Stimulated activated naive CD8-positive, alpha-beta T cell treated with anti-CD3 and anti-CD28 coated beads, Interleukin-15, Interleukin-2, amounts not matched to agents 100 ng/mL and 50 ng/mL, for 24 hours (primary cell): ENCODE data around the gene AXIN2.

ENCODE experiments used
- H3K27ac Mint-ChIP-seq: one replicate; pipeline ENCODE4 v1.8.0; 2021; ENCODE audit warnings: mild to moderate bottlenecking, mixed read lengths
- H3K27me3 Mint-ChIP-seq: one replicate; pipeline ENCODE4 v1.8.0; 2021; ENCODE audit warnings: mixed read lengths
- H3K36me3 Mint-ChIP-seq: one replicate; pipeline ENCODE4 v1.8.0; 2021; ENCODE audit warnings: low read depth, mixed read lengths
- H3K4me1 Mint-ChIP-seq: one replicate; pipeline ENCODE4 v1.8.0; 2021; ENCODE audit warnings: low read depth, mixed read lengths
- H3K4me3 Mint-ChIP-seq: one replicate; pipeline ENCODE4 v1.8.0; 2021; ENCODE audit warnings: mild to moderate bottlenecking, mixed read lengths
- H3K9me3 Mint-ChIP-seq: one replicate; pipeline ENCODE4 v1.8.0; 2021; ENCODE audit warnings: mixed read lengths

Gene AXIN2

DNA sequence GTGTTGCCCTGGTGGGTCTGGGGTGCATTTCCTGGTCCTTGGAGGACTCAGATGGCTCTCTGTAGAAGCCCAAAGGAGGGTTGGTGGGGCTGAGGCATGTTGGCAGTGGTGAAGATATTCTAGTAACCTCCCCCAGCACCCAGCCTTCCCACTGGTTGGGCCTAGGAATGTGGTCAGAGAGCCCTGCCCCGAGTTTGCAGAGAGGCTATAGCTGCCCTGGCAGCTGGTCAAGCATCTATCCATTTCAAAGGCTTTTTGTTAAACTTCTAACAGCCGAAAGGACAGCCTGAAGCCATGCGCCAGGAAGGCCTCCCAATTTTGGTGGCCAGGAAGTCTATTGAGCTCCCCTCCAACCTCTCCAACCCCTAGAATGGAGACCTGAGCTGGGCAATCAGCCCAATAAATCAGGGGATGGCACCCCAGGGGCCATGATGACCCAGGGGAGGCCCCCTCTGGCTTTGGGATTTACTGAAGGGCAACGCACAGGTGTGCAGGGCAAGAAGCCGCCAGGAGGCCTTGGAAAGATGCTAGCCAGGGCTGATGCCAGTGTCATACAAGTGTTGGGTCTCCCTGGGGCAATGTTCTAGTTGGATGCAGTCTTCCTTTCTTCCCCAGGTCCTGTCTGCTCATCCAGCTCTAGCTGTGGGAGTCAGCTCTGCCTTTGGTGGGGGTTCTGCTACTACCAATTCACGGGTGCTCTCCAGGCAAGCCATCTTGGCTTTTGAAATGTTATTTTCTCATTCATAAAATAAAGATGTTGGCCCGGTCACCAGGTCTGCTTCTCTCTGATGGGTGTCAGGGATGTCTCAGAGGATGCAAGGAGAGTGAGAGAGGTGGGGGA is 30.9 kb upstream of the AXIN2 start:
- peaks cover 33% of the 10 kb centered on the region for H3K4me1 Mint-ChIP-seq
- no peak overlapping the region for H3K27ac Mint-ChIP-seq
- H3K4me3 Mint-ChIP-seq, result no peak overlapping the region
- no peaks in the 10 kb centered on the region for H3K9me3 Mint-ChIP-seq
- no peaks in the 10 kb centered on the region for H3K36me3 Mint-ChIP-seq
- H3K27me3 Mint-ChIP-seq, result peaks cover 12% of the 10 kb centered on the region

DNA sequence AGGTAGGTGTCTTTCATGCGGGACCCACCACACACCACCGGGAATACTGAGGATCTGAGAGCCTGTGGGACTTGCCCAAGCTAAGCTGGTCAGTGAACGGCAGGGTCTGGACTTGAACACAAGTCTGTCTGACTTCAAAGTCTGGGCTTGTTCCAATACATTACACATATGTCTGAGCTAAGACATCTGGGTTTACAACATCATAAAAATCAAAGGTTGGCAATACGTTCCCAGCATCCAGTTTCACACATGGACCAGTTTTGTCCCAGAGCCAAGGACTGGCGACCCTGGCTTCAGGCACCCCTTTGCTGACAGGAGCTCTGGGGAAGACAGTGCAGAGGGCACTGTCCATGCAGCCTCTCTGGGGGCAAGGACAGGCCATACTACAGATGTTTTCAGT is 27.9 kb upstream of the AXIN2 start:
- H3K36me3 Mint-ChIP-seq, result no peaks in the 10 kb centered on the region

DNA sequence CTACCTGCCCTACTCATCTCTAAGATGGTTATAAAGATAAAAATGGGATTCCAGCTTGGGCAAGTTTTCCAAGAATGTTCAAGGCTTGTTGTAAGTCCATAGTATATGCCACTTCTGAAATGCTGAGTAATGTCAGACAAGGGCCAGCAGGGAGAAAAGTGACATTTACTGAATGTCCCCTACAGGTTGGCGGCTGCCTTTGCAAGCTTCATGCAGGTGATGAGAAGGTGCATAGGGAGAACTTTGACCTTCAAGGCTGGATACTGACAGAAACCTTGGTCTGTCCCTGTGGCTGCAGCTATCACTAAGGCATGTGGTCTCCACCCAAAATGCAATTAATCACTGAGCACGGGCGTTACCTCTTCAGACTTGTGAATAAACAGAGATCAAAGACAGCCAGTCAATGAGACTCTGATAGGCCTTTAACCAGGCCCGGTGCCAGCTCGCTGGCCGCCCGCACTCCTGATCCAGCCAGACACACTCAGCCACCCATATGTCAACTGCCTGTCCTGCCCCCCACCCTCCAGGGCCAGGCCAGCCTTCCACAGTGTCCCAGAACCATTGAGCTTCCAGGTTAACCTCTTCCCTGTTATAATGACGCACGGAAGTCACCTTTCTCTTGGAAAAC is 26.8 kb upstream of the AXIN2 start:
- peaks cover 4% of the 10 kb centered on the region for H3K27me3 Mint-ChIP-seq
- no peaks in the 10 kb centered on the region for H3K36me3 Mint-ChIP-seq
- no peak overlapping the region for H3K27ac Mint-ChIP-seq
- no peaks in the 10 kb centered on the region for H3K9me3 Mint-ChIP-seq
- peaks cover 33% of the 10 kb centered on the region for H3K4me1 Mint-ChIP-seq
- no peak overlapping the region for H3K4me3 Mint-ChIP-seq

More for the DNA sequence above, 27.9 kb upstream of the AXIN2 start:
- no peak overlapping the region for H3K27ac Mint-ChIP-seq
- H3K9me3 Mint-ChIP-seq, result no peaks in the 10 kb centered on the region
- peaks cover 12% of the 10 kb centered on the region for H3K27me3 Mint-ChIP-seq
- H3K4me3 Mint-ChIP-seq, result no peak overlapping the region
- peaks cover 38% of the 10 kb centered on the region for H3K4me1 Mint-ChIP-seq

DNA sequence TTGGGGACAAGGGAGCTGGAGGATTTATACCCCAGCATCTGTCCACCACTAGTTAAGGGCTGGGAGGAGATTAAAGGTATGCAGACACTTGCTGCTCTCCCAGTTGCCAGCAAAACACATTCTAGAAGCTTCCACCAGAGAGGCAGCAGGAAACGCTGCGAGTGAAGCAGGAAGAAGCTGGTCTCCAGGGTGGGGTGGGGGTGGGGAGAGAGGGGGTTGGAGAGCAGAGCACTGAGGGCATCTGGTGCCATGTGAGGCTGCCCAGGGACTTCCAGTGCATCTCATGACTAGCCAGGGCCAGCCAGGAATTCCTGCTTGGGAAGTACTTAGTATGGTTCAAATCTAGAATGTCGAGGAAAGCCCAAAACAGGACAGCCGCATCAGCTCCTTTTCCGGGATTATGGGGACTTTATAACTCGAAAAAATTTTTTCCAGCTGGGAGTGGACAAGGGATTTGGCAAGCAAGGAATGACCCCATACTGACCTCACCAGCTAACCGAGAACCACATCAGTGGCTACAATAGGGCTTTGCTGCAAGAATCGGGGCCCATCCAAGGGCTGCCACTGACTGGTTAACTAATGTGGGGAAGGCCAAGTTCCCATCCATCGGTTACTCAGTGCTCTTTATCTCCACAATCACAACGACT is 26.2 kb upstream of the AXIN2 start:
- no peak overlapping the region for H3K4me3 Mint-ChIP-seq
- no peaks in the 10 kb centered on the region for H3K27me3 Mint-ChIP-seq
- no peaks in the 10 kb centered on the region for H3K36me3 Mint-ChIP-seq
- H3K27ac Mint-ChIP-seq, result no peak overlapping the region
- H3K4me1 Mint-ChIP-seq, result peaks cover 27% of the 10 kb centered on the region
- no peaks in the 10 kb centered on the region for H3K9me3 Mint-ChIP-seq

DNA sequence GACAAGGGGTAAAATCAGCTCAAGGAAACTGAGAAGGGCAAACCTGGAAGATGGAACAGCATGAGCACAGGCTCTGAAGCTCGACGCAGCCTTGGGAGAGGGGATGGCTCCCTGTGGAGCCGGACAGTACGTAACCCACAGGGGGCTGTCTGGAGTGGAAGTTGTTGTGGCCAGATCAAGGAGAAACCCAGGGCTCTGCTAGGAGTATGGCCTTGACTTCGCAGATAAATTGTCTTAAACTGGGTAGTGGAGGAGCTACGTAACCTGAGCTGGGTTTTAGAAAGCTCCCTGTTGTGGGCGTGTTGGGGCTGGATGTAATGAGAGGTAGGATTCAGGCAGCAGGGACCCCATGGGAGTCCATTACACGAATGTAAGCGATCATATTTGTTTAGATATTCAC is 25.5 kb upstream of the AXIN2 start:
- Mint-ChIP-seq H3K36me3 (no peaks in the 10 kb centered on the region), H3K27me3 (no peaks in the 10 kb centered on the region), H3K4me1 (peaks cover 25% of the 10 kb centered on the region), H3K27ac (no peak overlapping the region), H3K9me3 (no peaks in the 10 kb centered on the region), H3K4me3 (no peak overlapping the region)

DNA sequence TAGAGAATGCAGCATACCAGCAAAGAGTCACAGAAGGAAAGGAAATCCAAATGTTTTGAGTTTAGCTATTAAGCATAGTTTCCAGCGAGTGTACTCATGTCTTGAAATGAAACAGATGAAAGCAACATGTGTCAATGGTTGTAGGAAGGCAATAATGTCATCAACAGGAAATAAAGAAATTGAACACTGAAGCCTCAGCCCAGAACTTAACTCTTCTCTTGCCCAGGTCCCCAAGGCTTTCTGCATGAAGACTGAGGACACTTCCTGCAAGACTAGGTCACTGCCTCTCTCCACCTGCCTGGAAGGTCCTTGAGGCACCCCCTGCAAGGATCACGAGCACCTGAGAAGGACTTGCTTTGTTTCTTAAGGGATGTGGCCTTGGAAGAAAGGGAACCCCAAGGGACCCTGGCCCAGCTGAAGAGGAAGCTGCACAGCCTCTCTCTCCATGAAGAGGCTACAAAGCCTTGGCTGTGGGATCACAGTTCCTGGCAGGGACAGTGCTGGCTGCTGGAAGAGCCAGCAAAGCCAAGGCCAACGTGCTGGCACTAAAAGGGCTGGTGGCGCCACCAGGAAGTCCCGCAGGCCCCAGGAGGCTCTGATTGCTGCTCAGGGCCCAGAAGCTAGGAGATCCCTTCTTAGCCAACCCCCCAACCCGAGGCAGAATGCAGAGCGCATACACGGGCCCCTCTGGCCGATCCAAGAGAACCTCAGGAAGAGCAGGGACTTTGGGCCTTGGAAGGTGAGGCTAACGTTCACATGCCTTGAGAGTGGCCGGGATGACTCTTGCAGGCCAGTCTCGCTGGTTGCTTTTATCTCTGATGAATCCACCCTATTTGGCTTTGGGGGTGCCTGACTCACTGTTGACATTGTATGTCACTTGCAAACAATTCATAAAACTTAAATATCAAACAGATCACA is 23.4 kb upstream of the AXIN2 start:
- H3K4me3 Mint-ChIP-seq, result no peak overlapping the region
- H3K36me3 Mint-ChIP-seq, result no peaks in the 10 kb centered on the region
- H3K9me3 Mint-ChIP-seq, result no peaks in the 10 kb centered on the region
- H3K4me1 Mint-ChIP-seq, result peaks cover 25% of the 10 kb centered on the region
- no peak overlapping the region for H3K27ac Mint-ChIP-seq
- H3K27me3 Mint-ChIP-seq, result no peaks in the 10 kb centered on the region

DNA sequence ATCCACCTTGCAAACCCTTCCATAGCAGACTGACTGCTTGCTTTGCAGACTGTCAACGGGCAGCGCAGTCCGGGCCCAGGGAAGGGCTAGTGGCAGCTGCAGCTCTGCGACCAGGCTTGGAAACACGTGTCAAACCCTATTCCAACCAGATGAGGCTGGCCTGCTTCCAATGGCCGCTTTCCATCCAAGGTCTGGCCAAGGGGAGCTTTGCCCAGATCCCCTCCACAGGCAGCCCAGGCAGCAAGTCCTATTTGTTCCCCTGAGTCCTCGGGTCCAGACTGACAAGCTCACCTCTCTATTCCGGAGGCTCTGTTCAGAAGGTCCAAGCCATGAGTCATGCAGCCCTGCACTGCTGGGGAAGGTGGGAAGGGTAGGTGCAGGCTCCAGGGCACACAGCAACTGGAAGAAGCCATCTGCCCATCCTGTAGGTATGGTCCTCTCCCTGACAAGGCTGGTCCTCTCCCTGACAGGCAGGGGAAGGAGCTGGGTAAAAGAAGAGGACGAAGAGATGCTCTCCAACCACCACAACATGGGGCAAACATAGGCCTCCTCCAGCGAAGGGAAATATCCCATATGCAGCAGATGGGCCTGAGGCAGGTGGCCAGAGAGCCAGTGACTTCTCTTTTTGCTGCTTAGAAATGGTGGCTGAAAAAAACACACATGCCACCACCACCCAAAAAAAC is 22.6 kb upstream of the AXIN2 start:
- Mint-ChIP-seq H3K27me3 (no peaks in the 10 kb centered on the region), H3K4me1 (peaks cover 25% of the 10 kb centered on the region), H3K9me3 (no peaks in the 10 kb centered on the region), H3K4me3 (no peak overlapping the region), H3K36me3 (no peaks in the 10 kb centered on the region), H3K27ac (no peak overlapping the region)

DNA sequence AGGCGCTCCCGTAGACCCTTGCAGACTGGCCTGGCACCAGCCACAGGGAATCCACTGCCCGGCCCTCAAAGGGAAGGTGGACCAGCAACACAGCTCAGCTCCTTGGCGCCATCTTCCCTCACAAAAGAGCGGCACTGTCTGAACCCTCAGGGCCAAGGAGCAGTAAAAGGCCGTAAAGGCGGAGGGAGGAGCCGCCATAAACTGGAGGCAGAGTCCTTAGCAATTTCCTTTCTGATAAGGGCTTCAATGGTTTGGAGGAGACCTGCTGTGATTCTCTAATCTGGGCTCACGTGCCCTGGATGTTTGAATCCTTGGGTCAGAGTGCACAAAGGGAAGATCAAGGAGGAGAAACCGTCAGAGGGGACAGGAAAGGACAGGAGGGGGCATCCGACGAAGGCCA is 15.5 kb upstream of the AXIN2 start:
- Mint-ChIP-seq H3K4me1 (no peaks in the 10 kb centered on the region), H3K27me3 (no peaks in the 10 kb centered on the region), H3K36me3 (no peaks in the 10 kb centered on the region), H3K9me3 (no peaks in the 10 kb centered on the region), H3K27ac (no peak overlapping the region), H3K4me3 (no peak overlapping the region)

DNA sequence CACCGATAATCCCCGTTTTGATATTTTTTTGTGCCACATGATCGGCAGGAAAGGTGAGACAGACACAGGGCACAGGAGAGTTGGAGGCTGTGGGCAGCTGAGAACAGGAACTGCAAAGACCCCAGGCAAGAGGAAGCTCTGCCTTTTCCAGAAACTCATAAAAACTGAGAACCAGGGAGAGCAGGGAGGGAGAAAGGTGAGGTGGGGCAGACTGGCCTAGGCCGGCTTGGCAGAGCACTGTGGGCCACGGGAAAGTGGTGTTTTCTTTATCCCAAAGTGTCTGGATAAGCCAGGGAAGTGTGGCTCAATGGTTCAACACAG is 11.8 kb upstream of the AXIN2 start:
- Mint-ChIP-seq H3K36me3 (no peaks in the 10 kb centered on the region), H3K4me1 (peaks cover 7% of the 10 kb centered on the region), H3K9me3 (no peaks in the 10 kb centered on the region), H3K4me3 (no peak overlapping the region), H3K27ac (no peak overlapping the region), H3K27me3 (no peaks in the 10 kb centered on the region)

DNA sequence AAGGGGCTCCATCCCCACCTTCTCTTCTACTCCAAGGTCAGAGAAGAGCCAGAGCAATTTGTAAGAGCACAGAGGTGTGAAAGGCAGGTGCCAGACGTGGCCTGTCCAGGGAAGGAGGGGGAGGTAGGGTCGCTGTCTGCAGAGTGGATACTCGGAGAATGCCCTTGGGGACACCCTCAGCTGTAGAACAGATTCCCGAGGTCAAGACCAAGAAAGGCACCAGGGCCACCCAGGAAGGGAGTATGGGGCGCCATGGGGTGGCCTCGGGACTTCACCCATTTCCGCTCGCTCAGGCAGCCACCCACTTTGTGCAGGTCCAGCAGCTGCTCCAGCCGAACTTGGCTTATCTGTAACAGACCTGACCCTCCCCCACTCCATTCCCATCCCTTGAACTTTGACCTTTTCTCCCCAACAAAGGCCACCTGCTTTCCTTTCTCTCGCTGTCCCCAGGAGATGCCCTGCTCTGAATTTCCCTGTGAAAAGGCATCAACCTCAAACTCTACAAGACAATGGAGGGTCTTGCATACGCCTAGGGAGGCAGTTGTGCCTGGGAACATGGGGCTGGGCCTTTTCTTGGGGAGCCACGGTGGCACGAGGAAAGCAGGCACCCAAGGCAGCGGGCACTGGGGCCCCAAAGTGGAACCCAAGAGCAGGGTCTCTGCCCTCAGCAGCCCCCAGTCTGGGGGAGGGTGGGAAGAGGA is 11.3 kb upstream of the AXIN2 start:
- Mint-ChIP-seq H3K4me3 (no peak overlapping the region), H3K36me3 (no peaks in the 10 kb centered on the region), H3K27me3 (no peaks in the 10 kb centered on the region), H3K27ac (no peak overlapping the region), H3K4me1 (peaks cover 9% of the 10 kb centered on the region), H3K9me3 (no peaks in the 10 kb centered on the region)

DNA sequence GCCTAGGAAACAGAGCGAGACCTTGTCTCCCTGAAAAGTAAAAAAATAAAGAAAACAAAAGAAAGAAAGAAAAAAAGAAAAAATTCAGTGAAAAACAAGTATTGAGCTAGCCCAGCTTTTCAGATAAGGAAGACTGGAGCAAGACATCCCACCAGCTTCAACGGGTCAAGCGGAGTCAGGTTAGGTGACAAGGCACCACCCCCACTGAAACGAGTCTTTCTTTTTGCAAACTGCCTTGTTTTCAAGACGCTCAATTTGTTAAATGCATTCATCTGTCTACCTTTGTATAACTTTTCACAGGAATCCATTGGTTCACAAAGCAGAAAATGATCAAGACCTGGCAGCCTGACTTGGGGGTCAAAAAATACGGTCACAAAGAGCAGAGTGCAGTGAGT is 10.7 kb upstream of the AXIN2 start:
- no peaks in the 10 kb centered on the region for H3K36me3 Mint-ChIP-seq
- no peak overlapping the region for H3K27ac Mint-ChIP-seq
- no peak overlapping the region for H3K4me3 Mint-ChIP-seq
- peaks cover 9% of the 10 kb centered on the region for H3K4me1 Mint-ChIP-seq
- no peaks in the 10 kb centered on the region for H3K9me3 Mint-ChIP-seq
- H3K27me3 Mint-ChIP-seq, result no peaks in the 10 kb centered on the region

DNA sequence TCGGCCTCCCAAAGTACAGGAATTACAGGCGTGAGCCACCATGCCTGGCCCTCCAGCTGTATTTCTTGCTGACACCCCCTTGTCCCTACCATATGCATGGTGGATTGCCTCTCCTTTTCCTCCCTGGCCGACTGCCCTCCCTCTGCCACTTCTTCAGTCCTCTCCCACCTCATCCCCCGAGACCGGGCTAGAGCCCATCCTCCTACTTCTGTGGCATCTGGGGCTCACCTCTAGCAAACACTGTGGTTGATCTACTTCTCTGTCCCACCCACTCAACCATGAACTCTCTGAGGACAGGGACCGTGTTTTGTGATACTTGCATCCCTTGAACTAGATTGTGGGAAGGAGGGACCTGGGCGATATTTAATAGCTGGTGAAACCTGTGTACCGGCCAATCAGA is 7.5 kb upstream of the AXIN2 start:
- peaks cover 23% of the 10 kb centered on the region for H3K4me1 Mint-ChIP-seq
- no peak overlapping the region for H3K27ac Mint-ChIP-seq
- H3K9me3 Mint-ChIP-seq, result no peaks in the 10 kb centered on the region
- no peaks in the 10 kb centered on the region for H3K36me3 Mint-ChIP-seq
- no peaks in the 10 kb centered on the region for H3K27me3 Mint-ChIP-seq
- H3K4me3 Mint-ChIP-seq, result no peak overlapping the region

DNA sequence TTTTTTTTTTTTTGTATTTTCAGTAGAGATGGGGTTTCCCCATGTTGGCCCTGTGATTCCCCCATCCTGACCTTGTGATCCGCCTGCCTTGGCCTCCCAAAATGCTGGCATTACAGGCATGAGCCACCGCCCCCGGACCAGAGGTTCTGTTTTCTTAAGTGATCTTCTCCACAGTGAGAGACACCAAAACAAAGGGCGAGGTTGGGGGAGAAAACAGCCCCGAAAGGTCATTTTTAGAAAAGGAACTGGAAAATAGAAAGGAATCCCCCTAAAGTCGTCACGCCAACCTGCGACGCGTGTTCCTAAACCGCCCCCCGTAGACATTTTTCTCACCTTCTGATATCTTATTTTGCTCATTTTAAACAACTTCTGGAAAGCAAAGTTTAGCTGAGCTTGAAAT is 6.1 kb upstream of the AXIN2 start:
- Mint-ChIP-seq H3K9me3 (no peaks in the 10 kb centered on the region), H3K4me3 (no peak overlapping the region), H3K27me3 (no peaks in the 10 kb centered on the region), H3K27ac (no peak overlapping the region), H3K36me3 (no peaks in the 10 kb centered on the region), H3K4me1 (peaks cover 36% of the 10 kb centered on the region)

DNA sequence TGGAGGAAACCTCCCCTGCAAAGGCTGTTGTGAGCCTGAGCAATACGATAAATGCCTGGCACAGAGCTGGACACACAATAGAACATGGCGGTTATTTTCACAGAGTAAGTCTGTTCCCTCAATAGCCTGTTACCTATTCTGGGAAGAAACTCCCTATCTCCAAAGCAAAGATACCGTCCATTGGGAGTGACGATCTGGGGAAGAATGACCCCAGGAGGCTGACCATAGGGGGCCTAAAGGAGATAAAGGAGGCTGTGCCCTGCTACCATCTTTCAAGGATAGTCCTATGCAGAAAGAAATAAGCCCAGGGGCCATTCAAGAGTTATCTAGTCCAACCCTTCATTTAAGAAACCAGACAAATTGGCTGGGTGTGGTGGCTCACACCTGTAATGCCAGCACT is 4.1 kb upstream of the AXIN2 start:
- Mint-ChIP-seq H3K36me3 (no peaks in the 10 kb centered on the region), H3K9me3 (no peaks in the 10 kb centered on the region), H3K27me3 (no peaks in the 10 kb centered on the region), H3K4me3 (no peak overlapping the region), H3K4me1 (peaks cover 40% of the 10 kb centered on the region), H3K27ac (no peak overlapping the region)
